ENCODE measurements around the gene WDFY3.

DNA sequence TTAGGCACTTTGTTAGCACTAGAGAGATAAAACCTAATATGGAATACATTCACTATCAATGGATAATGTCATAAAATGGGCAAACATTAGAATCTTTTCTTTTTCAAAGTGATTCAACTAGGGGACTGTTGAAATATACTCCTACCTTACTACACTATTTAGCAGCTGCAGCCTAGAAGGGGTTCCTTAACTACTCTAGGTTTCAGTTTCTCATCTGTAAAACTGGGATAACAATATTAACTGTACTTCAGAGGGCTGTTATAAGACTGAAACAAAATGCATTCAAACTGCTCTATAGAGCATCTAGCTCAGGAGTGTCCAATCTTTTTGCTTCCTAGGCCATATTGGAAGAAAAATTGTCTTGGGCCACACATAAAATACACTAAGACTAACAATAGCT lies 236.1 kb downstream of the WDFY3 start:
- no peak for TF ChIP-seq ZNF724P (CRISPR knock-in tag; IDR thresholded peaks at IDR 0.05; ENCODE audit: borderline replicate concordance)
- TF ChIP-seq, protein P1, sequence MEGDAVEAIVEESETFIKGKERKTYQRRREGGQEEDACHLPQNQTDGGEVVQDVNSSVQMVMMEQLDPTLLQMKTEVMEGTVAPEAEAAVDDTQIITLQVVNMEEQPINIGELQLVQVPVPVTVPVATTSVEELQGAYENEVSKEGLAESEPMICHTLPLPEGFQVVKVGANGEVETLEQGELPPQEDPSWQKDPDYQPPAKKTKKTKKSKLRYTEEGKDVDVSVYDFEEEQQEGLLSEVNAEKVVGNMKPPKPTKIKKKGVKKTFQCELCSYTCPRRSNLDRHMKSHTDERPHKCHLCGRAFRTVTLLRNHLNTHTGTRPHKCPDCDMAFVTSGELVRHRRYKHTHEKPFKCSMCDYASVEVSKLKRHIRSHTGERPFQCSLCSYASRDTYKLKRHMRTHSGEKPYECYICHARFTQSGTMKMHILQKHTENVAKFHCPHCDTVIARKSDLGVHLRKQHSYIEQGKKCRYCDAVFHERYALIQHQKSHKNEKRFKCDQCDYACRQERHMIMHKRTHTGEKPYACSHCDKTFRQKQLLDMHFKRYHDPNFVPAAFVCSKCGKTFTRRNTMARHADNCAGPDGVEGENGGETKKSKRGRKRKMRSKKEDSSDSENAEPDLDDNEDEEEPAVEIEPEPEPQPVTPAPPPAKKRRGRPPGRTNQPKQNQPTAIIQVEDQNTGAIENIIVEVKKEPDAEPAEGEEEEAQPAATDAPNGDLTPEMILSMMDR (CRISPR knock-in tag; IDR thresholded peaks at IDR 0.05) = no peak
- TF ChIP-seq CBX1 (IDR thresholded peaks at IDR 0.05; ENCODE audit: low read depth) = no peak
- TF ChIP-seq FOXA3 (CRISPR knock-in tag; IDR thresholded peaks at IDR 0.05) = no peak
- no peak for TF ChIP-seq TBP (CRISPR knock-in tag; IDR thresholded peaks at IDR 0.05)
- no peak for TF ChIP-seq POLR2AphosphoS5 (IDR thresholded peaks at IDR 0.05; ENCODE audit: low read depth, low read length)
- no peak for TF ChIP-seq RFX3 (CRISPR knock-in tag; IDR thresholded peaks at IDR 0.05)
